Measurements from ENCODE around the gene HOXB5.

GRCh38 chr17:48619826-48620449, 26.4 kb upstream of the HOXB5 start:
- TF ChIP-seq CTCF (IDR thresholded peaks at IDR 0.05) = no peak
- no peak for TF ChIP-seq POLR2A (IDR thresholded peaks at IDR 0.05)

Measured in testis (tissue), 2 donors.